OCI-LY3 (cell line): ENCODE measurements around the gene EYA3.

ENCODE experiments used
- EZH2phosphoT487 ChIP-seq: fragments of 200-600 bp; shearing (Covaris generic); IDR thresholded peaks from 2 replicates; pipeline ENCODE4 v1.6.1; 2018; ENCODE audit warnings: antibody characterized with exemption, mixed run types, low read depth
- TF ChIP-seq, protein P1 (sequence below): fragments of 200-600, 300-600 bp; sonication (generic); IDR thresholded peaks from 2 replicates; pipeline ENCODE4 v1.5.1; 2014; ENCODE audit warnings: antibody characterized with exemption, low read length, low read depth

GRCh38 chr1:28050776-28051175 lies 37.6 kb downstream of the EYA3 start:
- TF ChIP-seq, protein P1, sequence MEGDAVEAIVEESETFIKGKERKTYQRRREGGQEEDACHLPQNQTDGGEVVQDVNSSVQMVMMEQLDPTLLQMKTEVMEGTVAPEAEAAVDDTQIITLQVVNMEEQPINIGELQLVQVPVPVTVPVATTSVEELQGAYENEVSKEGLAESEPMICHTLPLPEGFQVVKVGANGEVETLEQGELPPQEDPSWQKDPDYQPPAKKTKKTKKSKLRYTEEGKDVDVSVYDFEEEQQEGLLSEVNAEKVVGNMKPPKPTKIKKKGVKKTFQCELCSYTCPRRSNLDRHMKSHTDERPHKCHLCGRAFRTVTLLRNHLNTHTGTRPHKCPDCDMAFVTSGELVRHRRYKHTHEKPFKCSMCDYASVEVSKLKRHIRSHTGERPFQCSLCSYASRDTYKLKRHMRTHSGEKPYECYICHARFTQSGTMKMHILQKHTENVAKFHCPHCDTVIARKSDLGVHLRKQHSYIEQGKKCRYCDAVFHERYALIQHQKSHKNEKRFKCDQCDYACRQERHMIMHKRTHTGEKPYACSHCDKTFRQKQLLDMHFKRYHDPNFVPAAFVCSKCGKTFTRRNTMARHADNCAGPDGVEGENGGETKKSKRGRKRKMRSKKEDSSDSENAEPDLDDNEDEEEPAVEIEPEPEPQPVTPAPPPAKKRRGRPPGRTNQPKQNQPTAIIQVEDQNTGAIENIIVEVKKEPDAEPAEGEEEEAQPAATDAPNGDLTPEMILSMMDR: no peak
- TF ChIP-seq EZH2phosphoT487: no peak
